SK-N-SH (cell line): Measurements from ENCODE around the gene BDKRB2. TPM values are rescaled to one million over a fixed set of nuclear protein-coding genes. Genes with fewer than 3 reads are reported as not detected.

Experiments used
- CTCF ChIA-PET: fragments of 300-600, 350-600 bp; formaldehyde crosslinking; extraction: SDS; loops from one replicate; lab custom pipeline; 2021; lab: Yijun Ruan, JAX
- POLR2A ChIA-PET: fragments of 350-600 bp; sonication (Branson Sonifier 250); formaldehyde crosslinking; extraction: SDS; loops from one replicate; lab custom pipeline; 2020; ENCODE audit warnings: antibody characterized with exemption, inconsistent platforms; lab: Yijun Ruan, JAX
- DNase-seq: peaks from one replicate; pipeline ENCODE4 v3.0.0; 2012
- H2AFZ ChIP-seq: fragments of 200-600 bp; sonication (generic); 2 replicates; pipeline ENCODE4 v1.8.1; 2016; ENCODE audit warnings: antibody characterized with exemption, mild to moderate bottlenecking, low read depth
- H3F3A ChIP-seq: fragments of 200-600 bp; sonication (generic); replicated peaks from 2 replicates; pipeline ENCODE3; 2016; ENCODE audit warnings: antibody characterized with exemption, mild to moderate bottlenecking; ENCODE audit not compliant: insufficient read depth
- H3K27ac ChIP-seq, 2 experiments: fragments of 200-500 bp in 1 of 2; fragments of 200-600 bp in 1 of 2; sonication (Bioruptor generic) in 1 of 2; sonication (generic), shearing (Covaris generic) in 1 of 2; 2 replicates each; pipeline versions ENCODE4 v1.5.1 to v1.6.1; 2014 to 2016; ENCODE audit warnings: low read depth in 2 of 2, inconsistent platforms in 1 of 2, low read length in 1 of 2, mild to moderate bottlenecking in 1 of 2, mixed read lengths in 1 of 2
- H3K27me3 ChIP-seq: fragments of 200-600 bp; sonication (generic), shearing (Covaris generic); 2 replicates; pipeline ENCODE4 v1.6.1; 2016; ENCODE audit warnings: mixed run types; ENCODE audit not compliant: insufficient read depth
- H3K36me3 ChIP-seq, 2 experiments: fragments of 200-500 bp in 1 of 2; fragments of 200-600 bp in 1 of 2; sonication (Bioruptor generic) in 1 of 2; sonication (generic) in 1 of 2; replicated peaks in 1 of 2; 2 replicates each; pipeline versions ENCODE3 to v1.5.1; 2014 to 2016; ENCODE audit warnings: low read length in 1 of 2, mild to moderate bottlenecking in 1 of 2; ENCODE audit not compliant: insufficient read depth in 2 of 2, control insufficient read depth in 1 of 2
- H3K4me1 ChIP-seq, 2 experiments: fragments of 200-500 bp in 1 of 2; fragments of 200-600 bp in 1 of 2; sonication (Bioruptor generic) in 1 of 2; sonication (generic), shearing (Covaris generic) in 1 of 2; 2 replicates each; pipeline versions ENCODE4 v1.5.1 to v1.6.1; 2014 to 2016; ENCODE audit warnings: low read depth in 1 of 2, low read length in 1 of 2, mixed run types in 1 of 2; ENCODE audit not compliant: insufficient read depth in 2 of 2, control insufficient read depth in 1 of 2
- H3K4me2 ChIP-seq: fragments of 200-600 bp; sonication (generic), shearing (Covaris generic); 2 replicates; pipeline ENCODE4 v1.6.1; 2017; ENCODE audit warnings: mixed run types
- H3K4me3 ChIP-seq, 2 experiments: fragments of 200-500 bp in 1 of 2; fragments of 200-600 bp in 1 of 2; sonication (Bioruptor generic) in 1 of 2; sonication (generic), shearing (Covaris generic) in 1 of 2; 2 replicates each; pipeline versions ENCODE4 v1.5.1 to v1.8.1; 2014 to 2016; ENCODE audit warnings: low read depth in 2 of 2, inconsistent platforms in 1 of 2, low read length in 1 of 2, mild to moderate bottlenecking in 1 of 2, mixed read lengths in 1 of 2, moderate library complexity in 1 of 2
- H3K79me2 ChIP-seq: fragments of 200-600 bp; sonication (generic); 2 replicates; pipeline ENCODE4 v1.8.1; 2017; ENCODE audit warnings: mild to moderate bottlenecking; ENCODE audit not compliant: insufficient read depth
- H3K9ac ChIP-seq: fragments of 200-600 bp; sonication (generic); 2 replicates; pipeline ENCODE4 v1.6.1; 2017; ENCODE audit warnings: mixed run types
- H3K9me2 ChIP-seq: fragments of 200-600 bp; sonication (generic); 2 replicates; pipeline ENCODE4 v1.6.1; 2017; ENCODE audit warnings: mixed run types
- H3K9me3 ChIP-seq: fragments of 200-600 bp; sonication (generic); 2 replicates; pipeline ENCODE4 v1.6.1; 2017; ENCODE audit warnings: mixed run types, mild to moderate bottlenecking, moderate library complexity
- H4K20me1 ChIP-seq: fragments of 200-600 bp; sonication (generic); 2 replicates; pipeline ENCODE4 v1.6.1; 2017; ENCODE audit warnings: mild to moderate bottlenecking, mixed run types; ENCODE audit not compliant: insufficient read depth
- ELF1 ChIP-seq: IDR thresholded peaks from 2 replicates; pipeline ENCODE4 v1.4.0; 2012
- FOSL2 ChIP-seq: IDR thresholded peaks from 2 replicates; pipeline ENCODE4 v1.4.0; 2012; ENCODE audit warnings: low read depth, mild to moderate bottlenecking, moderate library complexity, borderline replicate concordance
- FOXJ3 ChIP-seq: sonication (generic); formaldehyde crosslinking; IDR thresholded peaks from 2 replicates; pipeline ENCODE4 v1.5.1; 2020; ENCODE audit warnings: mild to moderate bottlenecking, missing genetic modification reagents
- FOXM1 ChIP-seq: IDR thresholded peaks from 2 replicates; pipeline ENCODE4 v1.4.0; 2012; ENCODE audit warnings: low read depth, mild to moderate bottlenecking
- GABPA ChIP-seq: IDR thresholded peaks from 2 replicates; pipeline ENCODE4 v1.4.0; 2012; ENCODE audit warnings: low read depth, mild to moderate bottlenecking
- GATA2 ChIP-seq: sonication (generic); formaldehyde crosslinking; IDR thresholded peaks from 2 replicates; pipeline ENCODE4 v1.5.0; 2020; ENCODE audit warnings: mild to moderate bottlenecking, missing genetic modification reagents
- JUND ChIP-seq: IDR thresholded peaks from 2 replicates; pipeline ENCODE4 v1.4.0; 2012
- MAX ChIP-seq: IDR thresholded peaks from 2 replicates; pipeline ENCODE4 v1.4.0; 2012; ENCODE audit warnings: low read depth
- MEF2A ChIP-seq: IDR thresholded peaks from 2 replicates; pipeline ENCODE4 v1.4.0; 2012; ENCODE audit warnings: low read depth, borderline replicate concordance
- NFIC ChIP-seq: IDR thresholded peaks from 2 replicates; pipeline ENCODE4 v1.4.0; 2012; ENCODE audit warnings: borderline replicate concordance
- POLR2AphosphoS5 ChIP-seq: IDR thresholded peaks from 2 replicates; pipeline ENCODE4 v1.6.1; 2012; ENCODE audit warnings: low read depth, low read length
- RAD21 ChIP-seq: IDR thresholded peaks from 2 replicates; pipeline ENCODE4 v1.6.1; 2012; ENCODE audit warnings: mild to moderate bottlenecking, low read length
- RCOR1 ChIP-seq: fragments of 150-350 bp; IDR thresholded peaks from 2 replicates; pipeline ENCODE4 v1.6.1; 2017; ENCODE audit warnings: antibody characterized with exemption, low read length
- RFX5 ChIP-seq: IDR thresholded peaks from 2 replicates; pipeline ENCODE4 v1.6.1; 2012; ENCODE audit warnings: mild to moderate bottlenecking, improper control_type of control experiment, low read length
- SIN3A ChIP-seq: IDR thresholded peaks from 2 replicates; pipeline ENCODE4 v1.6.1; 2012; ENCODE audit warnings: low read depth, mild to moderate bottlenecking, low read length, moderate library complexity, borderline replicate concordance
- TCF12 ChIP-seq: IDR thresholded peaks from 2 replicates; pipeline ENCODE4 v1.4.0; 2012
- USF2 ChIP-seq: fragments of 150-350 bp; IDR thresholded peaks from 2 replicates; pipeline ENCODE4 v1.6.1; 2017; ENCODE audit warnings: antibody characterized with exemption, low read length, low read depth, borderline replicate concordance
- ZBTB33 ChIP-seq: IDR thresholded peaks from 2 replicates; pipeline ENCODE4 v1.4.0; 2012; ENCODE audit warnings: low read depth, borderline replicate concordance
- WGBS: methylation state at CpG from one replicate; pipeline ENCODE4 v1.1.6; 2017; ENCODE audit warnings: low lambda C conversion rate; 5-methylcytosine and 5-hydroxymethylcytosine counted together
- polyA plus RNA-seq, 3 experiments: library from polyadenylated mRNA; depleted of rRNA; stranded (reverse); fragments of >200 nt; gene quantifications; 2 replicates each; pipeline ENCODE4 v1.2.3, GENCODE V29; 2012

BDKRB2 gene
- polyA plus RNA-seq, 1 of the 3 experiments (the other 2 are of a cell fraction): 4.8 TPM

GRCh38 chr14:96277890-96278289 is 73.3 kb downstream of the BDKRB2 start:
- Histone ChIP-seq H3K79me2 (no peaks in the 10 kb centered on the region), H4K20me1 (no peaks in the 10 kb centered on the region), H3K36me3 (peaks cover 0 to 3% of the 10 kb centered on the region in 2 experiments), H3K4me2 (no peak overlapping the region), H3K9ac (no peak overlapping the region), H3K9me3 (no peaks in the 10 kb centered on the region), H3F3A (peaks cover 12% of the 10 kb centered on the region), H2AFZ (no peak overlapping the region), H3K4me3 (no peak overlapping the region), H3K9me2 (no peaks in the 10 kb centered on the region), H3K27ac (no peak overlapping the region), H3K27me3 (no peaks in the 10 kb centered on the region), H3K4me1 (peaks cover 18 to 33% of the 10 kb centered on the region in 2 experiments)
- no peak for DNase-seq
- POLR2A ChIA-PET: no interaction called here
- CTCF ChIA-PET: interaction anchor here (0.9 to 18.9 kb wide), 5 partner anchors 146 to 281 kb away, joined by 3 to 920 read pairs (median 5); no protein-coding TSS in a partner anchor
- TF ChIP-seq RFX5 (no peak), POLR2AphosphoS5 (no peak), USF2 (no peak), NFIC (no peak), FOXM1 (no peak), MEF2A (no peak), TCF12 (no peak), JUND (no peak)
- WGBS: 100% methylated on average over 1 of the region's 1 CpG

GRCh38 chr14:96279564-96279963 is 74.9 kb downstream of the BDKRB2 start:
- H3K9me3 ChIP-seq: no peaks in the 10 kb centered on the region
- POLR2A ChIA-PET: no interaction called here
- TF ChIP-seq RAD21 (no peak), GABPA (no peak), RCOR1 (no peak), GATA2 (CRISPR knock-in tag) (no peak), MEF2A (no peak), FOXJ3 (CRISPR knock-in tag) (no peak), SIN3A (no peak), ZBTB33 (no peak), FOSL2 (no peak), RFX5 (no peak), FOXM1 (no peak), ELF1 (no peak), MAX (no peak)
- TF ChIP-seq, all 33 proteins: peak for 0
- CTCF ChIA-PET: interaction anchor here (0.9 to 18.9 kb wide), 3 partner anchors 8 to 282 kb away, joined by 4 to 920 read pairs (median 129); no protein-coding TSS in a partner anchor
- Histone ChIP-seq H3K4me2 (no peak overlapping the region), H3K4me3 (no peak overlapping the region), H3F3A (peaks cover 15% of the 10 kb centered on the region), H3K4me1 (peaks cover 9 to 25% of the 10 kb centered on the region in 2 experiments), H3K27ac (no peak overlapping the region; a peak in 1 of 4 replicates), H3K79me2 (no peaks in the 10 kb centered on the region), H3K36me3 (peaks cover 3 to 7% of the 10 kb centered on the region in 2 experiments), H3K9me2 (no peaks in the 10 kb centered on the region), H3K9ac (no peak overlapping the region), H4K20me1 (no peaks in the 10 kb centered on the region), H3K27me3 (no peaks in the 10 kb centered on the region), H2AFZ (no peak overlapping the region)
- WGBS: 69% methylated on average over 7 of the region's 8 CpGs
- DNase-seq: no peak
